PC-9 (cell line): ENCODE measurements around the gene TRIM40.

Source experiments
- EZH2 ChIP-seq: fragments of 200-600 bp; sonication (generic); IDR thresholded peaks from 2 replicates; pipeline ENCODE4 v1.8.0; 2017; ENCODE audit warnings: antibody characterized with exemption, low read depth
- TF ChIP-seq, protein P1 (sequence below): fragments of 200-600 bp; sonication (generic); conservative IDR thresholded peaks from 2 replicates; pipeline ENCODE4 v1.6.1; 2017; ENCODE audit warnings: mixed run types, antibody characterized with exemption, mild to moderate bottlenecking, moderate library complexity

DNA sequence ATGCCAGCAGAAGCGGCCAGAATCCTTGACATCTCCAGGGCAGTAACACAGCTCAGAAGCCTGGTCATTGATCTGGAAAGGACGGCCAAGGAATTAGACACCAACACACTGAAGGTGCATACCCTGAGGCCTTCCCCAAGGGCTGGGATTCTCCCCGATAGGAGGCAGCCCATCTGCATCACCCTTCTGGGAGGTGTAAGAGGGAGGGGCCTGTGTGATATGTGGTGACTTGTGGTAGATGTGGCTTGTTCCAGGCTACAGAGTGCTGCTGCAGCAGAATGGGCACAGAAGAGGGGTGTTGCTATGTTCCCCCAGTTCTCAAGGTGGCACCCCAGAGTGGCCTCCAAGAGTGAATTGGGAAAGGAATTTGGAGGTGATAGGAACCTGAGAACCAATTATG, 11.2 kb downstream of the TRIM40 start:
- TF ChIP-seq, protein P1, sequence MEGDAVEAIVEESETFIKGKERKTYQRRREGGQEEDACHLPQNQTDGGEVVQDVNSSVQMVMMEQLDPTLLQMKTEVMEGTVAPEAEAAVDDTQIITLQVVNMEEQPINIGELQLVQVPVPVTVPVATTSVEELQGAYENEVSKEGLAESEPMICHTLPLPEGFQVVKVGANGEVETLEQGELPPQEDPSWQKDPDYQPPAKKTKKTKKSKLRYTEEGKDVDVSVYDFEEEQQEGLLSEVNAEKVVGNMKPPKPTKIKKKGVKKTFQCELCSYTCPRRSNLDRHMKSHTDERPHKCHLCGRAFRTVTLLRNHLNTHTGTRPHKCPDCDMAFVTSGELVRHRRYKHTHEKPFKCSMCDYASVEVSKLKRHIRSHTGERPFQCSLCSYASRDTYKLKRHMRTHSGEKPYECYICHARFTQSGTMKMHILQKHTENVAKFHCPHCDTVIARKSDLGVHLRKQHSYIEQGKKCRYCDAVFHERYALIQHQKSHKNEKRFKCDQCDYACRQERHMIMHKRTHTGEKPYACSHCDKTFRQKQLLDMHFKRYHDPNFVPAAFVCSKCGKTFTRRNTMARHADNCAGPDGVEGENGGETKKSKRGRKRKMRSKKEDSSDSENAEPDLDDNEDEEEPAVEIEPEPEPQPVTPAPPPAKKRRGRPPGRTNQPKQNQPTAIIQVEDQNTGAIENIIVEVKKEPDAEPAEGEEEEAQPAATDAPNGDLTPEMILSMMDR: no peak
- TF ChIP-seq EZH2: no peak
